Lung (tissue), 12 donors: ENCODE measurements around the gene GABBR2. TPM values are rescaled to one million over a fixed set of nuclear protein-coding genes. Genes with fewer than 3 reads are reported as not detected.

Source experiments
- ATAC-seq: fragments of 200-7000 bp; cut with Tn5 transposase; one replicate; pipeline ENCODE4 v1.9.1; 2020; ENCODE audit warnings: moderate number of reproducible peaks; ENCODE audit not compliant: insufficient read depth, low FRiP score
- DNase-seq, 3 donors: peaks; one replicate each; pipeline ENCODE4 v3.0.0-alpha.2; 2013 to 2017
- H3K27ac ChIP-seq, 2 donors: one replicate each; pipeline ENCODE4 v1.5.1; 2013; ENCODE audit warnings: mild to moderate bottlenecking in 2 of 2, moderate library complexity in 2 of 2, control low read depth in 1 of 2, inconsistent platforms in 1 of 2, low read depth in 1 of 2, low read length in 1 of 2
- H3K27me3 ChIP-seq, 3 donors: one replicate each; pipeline ENCODE4 v1.5.1; 2013; ENCODE audit warnings: low read length in 2 of 3; ENCODE audit not compliant: control insufficient read depth in 3 of 3, insufficient read depth in 3 of 3
- H3K36me3 ChIP-seq, 4 donors: one replicate each; pipeline ENCODE4 v1.5.1; 2013; ENCODE audit warnings: low read length in 4 of 4, mild to moderate bottlenecking in 1 of 4, moderate library complexity in 1 of 4; ENCODE audit not compliant: control insufficient read depth in 4 of 4, insufficient read depth in 4 of 4
- H3K4me1 ChIP-seq, 5 donors: one replicate each; pipeline ENCODE4 v1.5.1; 2013; ENCODE audit warnings: low read length in 5 of 5, mild to moderate bottlenecking in 2 of 5, moderate library complexity in 1 of 5; ENCODE audit not compliant: control insufficient read depth in 5 of 5, insufficient read depth in 5 of 5
- H3K4me3 ChIP-seq: one replicate; pipeline ENCODE4 v1.5.1; 2013; ENCODE audit warnings: mild to moderate bottlenecking, control low read depth, moderate library complexity
- H3K9ac ChIP-seq, 2 donors: one replicate each; pipeline ENCODE4 v1.5.1; 2013; ENCODE audit warnings: low read length in 2 of 2, control low read depth in 1 of 2; ENCODE audit not compliant: insufficient read depth in 1 of 2
- H3K9me3 ChIP-seq, 4 donors: one replicate each; pipeline ENCODE4 v1.5.1; 2013; ENCODE audit warnings: low read length in 3 of 4, mild to moderate bottlenecking in 1 of 4, moderate library complexity in 1 of 4; ENCODE audit not compliant: control insufficient read depth in 4 of 4, insufficient read depth in 3 of 4
- WGBS, 2 donors: extraction: QIAGEN DNeasy Blood & Tissue Kit; methylation state at CpG; one replicate each; pipeline ENCODE4 v1.1.7; 2013; 5-methylcytosine and 5-hydroxymethylcytosine counted together
- polyA plus RNA-seq, 2 donors: library from polyadenylated mRNA; stranded (reverse); fragments of 200-250 nt; gene quantifications; one replicate each; pipeline ENCODE4 v1.2.1, GENCODE V29; 2013
- total RNA-seq, 2 donors: library from RNA; depleted of rRNA in 1 of 2; stranded (reverse); fragments of >200 nt in 1 of 2; gene quantifications; one replicate each; pipeline ENCODE4 v1.2.1, GENCODE V29; 2014 to 2021
- TF ChIP-seq, protein P1 (sequence below): IDR thresholded peaks from 2 replicates; pipeline ENCODE4 v1.5.1; 2012; ENCODE audit warnings: mild to moderate bottlenecking; ENCODE audit errors: control extremely low read depth, extremely low read depth
- donor health status: control.
- donor health status: control.
- donor health status: Bipolar disorder and iron deficiency.
- donor health status: healthy.
- donor health status: DM: yes; HTN: yes; CAD: no.

GABBR2 gene
- total and polyA plus RNA-seq, 4 donors: 0.40 to 1.8 (median 0.64) TPM

DNA sequence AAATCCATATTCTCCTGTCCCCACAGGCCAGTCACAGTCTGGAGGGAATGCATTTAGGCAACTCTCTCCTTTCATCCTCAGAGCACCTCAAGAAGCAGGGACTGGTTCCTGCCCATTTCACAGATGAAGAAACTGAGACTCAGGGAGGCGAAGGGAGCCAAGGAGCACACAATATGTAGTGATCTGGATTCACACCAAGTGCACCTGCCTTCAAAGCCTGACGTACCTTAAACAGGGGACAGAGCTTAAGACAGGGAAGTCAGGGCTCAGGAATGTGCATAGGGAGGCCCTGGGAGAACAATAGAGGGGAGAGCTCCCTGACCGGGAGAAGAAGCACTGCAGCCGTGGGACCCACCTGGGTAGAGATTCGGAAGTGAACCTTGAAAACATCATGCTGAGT lies 83.0 kb downstream of the GABBR2 start:
- Histone ChIP-seq H3K4me1 (peaks cover 0 to 9% (median 0%) of the 10 kb centered on the region in 5 donors), H3K9me3 (peaks cover 0 to 5% (median 0%) of the 10 kb centered on the region in 4 donors), H3K9ac (no peak overlapping the region), H3K27me3 (peaks cover 0 to 5% (median 3%) of the 10 kb centered on the region in 3 donors), H3K4me3 (no peak overlapping the region), H3K27ac (no peak overlapping the region), H3K36me3 (no peaks in the 10 kb centered on the region)
- DNase-seq (no peak), ATAC-seq (no peak)
- WGBS, 2 donors: 69 to 79% methylated on average over 5 of the region's 5 CpGs
- TF ChIP-seq, protein P1, sequence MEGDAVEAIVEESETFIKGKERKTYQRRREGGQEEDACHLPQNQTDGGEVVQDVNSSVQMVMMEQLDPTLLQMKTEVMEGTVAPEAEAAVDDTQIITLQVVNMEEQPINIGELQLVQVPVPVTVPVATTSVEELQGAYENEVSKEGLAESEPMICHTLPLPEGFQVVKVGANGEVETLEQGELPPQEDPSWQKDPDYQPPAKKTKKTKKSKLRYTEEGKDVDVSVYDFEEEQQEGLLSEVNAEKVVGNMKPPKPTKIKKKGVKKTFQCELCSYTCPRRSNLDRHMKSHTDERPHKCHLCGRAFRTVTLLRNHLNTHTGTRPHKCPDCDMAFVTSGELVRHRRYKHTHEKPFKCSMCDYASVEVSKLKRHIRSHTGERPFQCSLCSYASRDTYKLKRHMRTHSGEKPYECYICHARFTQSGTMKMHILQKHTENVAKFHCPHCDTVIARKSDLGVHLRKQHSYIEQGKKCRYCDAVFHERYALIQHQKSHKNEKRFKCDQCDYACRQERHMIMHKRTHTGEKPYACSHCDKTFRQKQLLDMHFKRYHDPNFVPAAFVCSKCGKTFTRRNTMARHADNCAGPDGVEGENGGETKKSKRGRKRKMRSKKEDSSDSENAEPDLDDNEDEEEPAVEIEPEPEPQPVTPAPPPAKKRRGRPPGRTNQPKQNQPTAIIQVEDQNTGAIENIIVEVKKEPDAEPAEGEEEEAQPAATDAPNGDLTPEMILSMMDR: no peak

DNA sequence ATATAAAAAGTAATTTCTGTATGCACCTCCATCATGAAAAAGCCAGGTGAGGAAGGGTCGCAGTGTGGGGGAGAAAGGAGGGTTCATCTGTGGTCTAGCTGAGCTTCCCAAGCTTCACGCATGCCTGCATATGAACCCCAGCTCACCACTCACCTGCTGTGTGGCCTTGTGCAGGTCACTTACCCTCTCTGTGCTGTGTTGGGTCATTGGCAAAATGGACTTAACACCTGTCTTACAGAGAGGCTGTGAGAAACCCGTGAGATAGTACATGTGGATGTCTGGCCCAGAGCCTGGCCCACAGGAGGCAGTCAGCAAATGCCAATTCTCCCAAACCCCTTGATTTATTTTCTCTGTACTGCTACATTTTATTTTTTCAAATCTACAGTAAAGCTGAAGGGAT lies 88.9 kb downstream of the GABBR2 start:
- Histone ChIP-seq H3K9me3 (peaks cover 0 to 5% (median 0%) of the 10 kb centered on the region in 4 donors), H3K27me3 (no peaks in the 10 kb centered on the region), H3K27ac (no peak overlapping the region), H3K4me1 (peaks cover 0 to 9% (median 0%) of the 10 kb centered on the region in 5 donors), H3K36me3 (no peaks in the 10 kb centered on the region), H3K4me3 (no peak overlapping the region), H3K9ac (no peak overlapping the region)
- DNase-seq (no peak), ATAC-seq (no peak)
- TF ChIP-seq, protein P1: no peak
- 87 to 94% methylated on average over 3 of the region's 3 CpGs for WGBS, 2 donors

DNA sequence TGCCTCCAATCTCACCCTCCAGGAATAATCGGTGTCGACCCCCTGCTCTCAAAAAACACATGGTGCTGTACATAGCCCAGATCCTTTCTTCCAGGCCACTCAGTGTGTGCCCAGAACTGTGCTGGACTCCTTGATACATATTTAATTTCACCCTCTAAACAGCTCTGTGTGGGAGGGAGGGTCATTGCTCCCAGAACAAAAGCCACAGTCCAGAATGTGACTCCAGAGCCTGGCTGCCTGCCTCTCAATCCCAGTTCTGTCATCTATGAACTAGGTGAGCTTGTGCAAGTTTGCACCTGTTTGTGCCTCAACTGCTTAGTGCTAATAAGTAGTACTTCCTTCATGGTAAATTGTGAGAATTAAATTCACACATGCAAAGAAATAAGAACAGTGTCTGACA lies 93.1 kb downstream of the GABBR2 start:
- ATAC-seq (no peak), DNase-seq (no peak)
- H3K36me3 ChIP-seq: no peaks in the 10 kb centered on the region
- WGBS, 2 donors: 78 to 90% methylated on average over 2 of the region's 2 CpGs
- H3K4me3 ChIP-seq: no peak overlapping the region
- H3K27ac ChIP-seq: no peak overlapping the region
- no peaks in the 10 kb centered on the region for H3K27me3 ChIP-seq
- H3K4me1 ChIP-seq: peaks cover 0 to 20% (median 9%) of the 10 kb centered on the region in 5 donors
- H3K9me3 ChIP-seq: no peaks in the 10 kb centered on the region
- TF ChIP-seq, protein P1: no peak
- H3K9ac ChIP-seq: no peak overlapping the region

DNA sequence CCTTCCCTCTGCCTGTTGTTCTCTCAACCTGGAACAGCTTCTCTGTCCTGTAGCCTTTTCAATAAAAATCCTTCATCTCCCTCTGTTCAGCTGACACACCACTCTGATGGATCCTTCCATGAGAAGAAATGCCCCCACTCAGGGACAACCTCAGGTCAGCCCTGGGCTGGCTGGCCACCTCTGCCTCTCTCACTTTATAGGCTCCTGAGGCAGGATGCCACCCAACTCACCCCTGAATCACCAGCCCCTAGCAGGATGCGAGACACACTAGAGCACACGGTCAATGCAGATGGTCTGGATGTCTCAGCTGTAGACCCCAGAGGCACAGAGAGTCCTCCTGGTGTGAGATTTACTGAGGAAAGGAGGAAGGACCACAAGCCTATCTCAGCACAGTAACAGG lies 93.8 kb downstream of the GABBR2 start:
- H3K36me3 ChIP-seq: no peaks in the 10 kb centered on the region
- TF ChIP-seq, protein P1: no peak
- peaks cover 0 to 27% (median 10%) of the 10 kb centered on the region in 5 donors for H3K4me1 ChIP-seq
- H3K9ac ChIP-seq: no peak overlapping the region
- ATAC-seq (no peak), DNase-seq (no peak)
- WGBS, 2 donors: 77 to 81% methylated on average over 2 of the region's 2 CpGs
- H3K27ac ChIP-seq: no peak overlapping the region
- H3K9me3 ChIP-seq: no peaks in the 10 kb centered on the region
- no peaks in the 10 kb centered on the region for H3K27me3 ChIP-seq
- no peak overlapping the region for H3K4me3 ChIP-seq
